M059J (cell line): ENCODE data around the gene MARCHF3. TPM values are rescaled to one million over a fixed set of nuclear protein-coding genes. Genes with fewer than 3 reads are reported as not detected.
"Not testable (repeated sequence)": the region's sequence is repeated elsewhere in the genome, so short reads cannot be mapped to it uniquely, and the experiment has no call there.

Experiments
- DNase-seq: peaks from one replicate; pipeline ENCODE4 v3.0.0-alpha.2; 2012; ENCODE audit warnings: low read depth
- total RNA-seq: library from RNA; depleted of rRNA; stranded (reverse); fragments of >200 nt; shearing (Covaris generic); gene quantifications from 2 replicates; pipeline ENCODE4 v1.2.3, GENCODE V29; 2014

The MARCHF3 gene
- total RNA-seq, 1 experiment from 2014 or later: 4.9 TPM

- no peak for DNase-seq
Observed at GRCh38 chr5:126954981-126955380, 75.4 kb downstream of the MARCHF3 start.

- DNase-seq: no peak
Observed at GRCh38 chr5:126953640-126954039, 76.7 kb downstream of the MARCHF3 start.

DNA sequence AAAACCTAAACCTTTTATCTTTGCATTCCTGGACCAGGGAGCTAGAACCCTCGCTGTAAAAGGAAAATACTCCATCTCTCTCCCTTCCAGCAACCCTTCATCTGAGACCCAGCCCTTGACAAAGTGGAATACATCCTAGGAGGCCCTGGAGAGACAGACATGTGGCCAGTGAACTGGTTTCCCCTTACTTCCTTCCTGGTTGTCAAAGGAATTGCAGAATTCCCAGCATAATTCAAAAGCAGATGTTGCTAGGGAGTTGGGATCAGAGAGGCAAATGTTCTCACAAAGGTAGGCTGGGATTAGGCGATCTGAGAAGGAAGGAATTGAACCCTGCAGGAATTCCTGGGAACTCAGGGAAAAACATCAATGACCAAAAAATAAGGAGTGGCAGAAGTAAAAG, 80.9 kb downstream of the MARCHF3 start:
- no peak for DNase-seq

GRCh38 chr5:126948453-126948852, 81.9 kb downstream of the MARCHF3 start:
- no peak for DNase-seq

GRCh38 chr5:126948011-126948355, 82.4 kb downstream of the MARCHF3 start:
- DNase-seq: no peak

DNA sequence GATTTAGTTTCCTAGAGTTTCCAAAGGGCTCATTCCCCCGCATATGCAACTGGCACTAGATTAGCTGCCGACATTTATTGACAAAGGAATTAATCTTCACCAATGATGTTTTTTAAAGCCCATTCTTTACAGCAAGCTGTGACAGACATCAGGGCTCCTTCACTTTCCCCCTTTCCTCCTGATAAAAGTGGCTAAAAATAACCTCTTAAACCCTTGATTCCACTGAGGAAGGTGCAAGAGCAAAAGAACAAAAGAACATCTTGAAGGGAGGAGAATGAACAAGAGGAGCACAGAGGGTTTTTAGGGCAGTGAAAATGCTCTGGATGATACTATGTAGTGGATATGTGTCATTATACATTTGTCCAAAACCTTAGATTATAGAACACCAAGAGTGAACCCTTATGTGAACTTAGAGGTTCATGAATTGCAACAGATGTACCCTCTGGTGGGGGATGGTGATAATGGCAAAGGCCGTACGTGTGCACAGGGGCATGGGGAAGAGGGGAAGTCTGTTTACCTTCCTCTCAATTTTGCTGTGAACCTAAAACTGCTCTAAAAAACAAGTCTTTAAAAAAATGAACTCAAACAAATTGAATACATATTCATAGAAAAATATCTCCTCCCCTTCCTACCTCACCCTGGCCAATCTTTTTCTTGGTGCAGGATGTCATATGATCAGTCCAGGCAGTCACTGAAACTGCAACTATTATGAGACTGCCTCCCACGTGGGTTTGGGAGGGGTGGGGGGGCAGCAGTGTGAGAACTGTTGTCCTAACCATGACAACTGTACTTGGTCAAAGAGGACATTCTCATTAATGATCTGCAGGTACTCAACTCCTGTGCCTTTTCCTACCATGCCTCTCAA, 83.0 kb downstream of the MARCHF3 start:
- DNase-seq: no peak

GRCh38 chr5:126942908-126943307, 87.5 kb downstream of the MARCHF3 start:
- DNase-seq: not testable (repeated sequence)

GRCh38 chr5:126941403-126941802, 89.0 kb downstream of the MARCHF3 start:
- DNase-seq: no peak

GRCh38 chr5:126939887-126940286, 90.5 kb downstream of the MARCHF3 start:
- peak; percentile 26 for DNase-seq

DNA sequence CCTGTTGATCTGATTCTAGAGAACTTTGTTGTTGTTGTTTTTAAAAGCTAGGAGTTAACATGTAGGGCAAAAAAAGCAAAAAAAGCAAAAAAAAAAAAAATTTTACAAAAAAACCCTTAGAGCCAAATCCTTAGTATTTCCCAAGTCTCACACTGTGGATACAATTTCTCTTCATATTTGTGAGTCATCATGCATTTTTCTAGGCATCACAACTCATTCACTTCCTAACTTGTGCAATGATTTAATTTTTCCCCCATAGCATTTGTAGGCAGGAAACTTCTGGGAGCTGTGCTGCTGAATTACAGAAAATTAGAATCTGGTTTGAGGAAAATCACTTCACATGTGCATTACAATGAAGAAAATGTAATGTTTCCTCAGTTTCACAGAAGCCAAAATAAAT, 91.9 kb downstream of the MARCHF3 start:
- DNase-seq: peak; percentile 48

GRCh38 chr5:126937771-126938170, 92.6 kb downstream of the MARCHF3 start:
- no peak for DNase-seq

- DNase-seq: no peak
Observed at GRCh38 chr5:126936775-126937418, 93.5 kb downstream of the MARCHF3 start.

DNA sequence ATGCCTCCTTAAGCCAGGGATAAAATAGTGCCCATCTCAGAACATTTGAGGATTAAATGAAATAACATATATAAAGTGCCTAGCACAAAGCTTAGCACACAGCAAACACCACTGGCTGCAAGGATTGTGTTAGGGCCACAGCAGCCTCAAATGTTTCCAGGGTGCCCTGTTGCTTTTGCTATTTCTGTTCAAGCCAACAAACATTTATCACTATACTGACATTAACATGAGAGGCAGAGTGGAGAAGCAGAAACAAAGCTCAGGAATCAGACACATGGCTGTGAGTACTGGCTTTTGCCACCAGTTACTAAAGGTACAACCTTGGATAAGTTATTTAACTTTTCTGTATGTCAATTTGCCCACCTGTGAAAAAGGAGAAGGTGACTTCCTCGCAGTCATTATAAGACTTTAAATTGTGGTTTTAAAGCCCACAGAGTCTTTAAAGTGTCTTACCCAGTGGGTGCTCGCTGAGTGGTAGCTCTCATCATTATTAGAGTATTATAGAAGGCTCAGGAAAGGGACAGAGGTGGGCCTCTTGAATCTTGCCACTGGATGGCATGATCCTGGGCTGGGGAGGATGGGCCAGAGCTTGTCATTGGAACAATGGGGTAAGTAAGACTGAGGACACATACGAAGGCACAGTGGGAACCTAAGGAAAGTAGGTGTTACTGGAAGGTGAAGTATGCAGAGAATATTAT, 98.2 kb downstream of the MARCHF3 start:
- DNase-seq: no peak

- DNase-seq: no peak
Observed at GRCh38 chr5:126928041-126928440, 102.3 kb downstream of the MARCHF3 start.

GRCh38 chr5:126927429-126927828, 102.9 kb downstream of the MARCHF3 start:
- DNase-seq: no peak

DNA sequence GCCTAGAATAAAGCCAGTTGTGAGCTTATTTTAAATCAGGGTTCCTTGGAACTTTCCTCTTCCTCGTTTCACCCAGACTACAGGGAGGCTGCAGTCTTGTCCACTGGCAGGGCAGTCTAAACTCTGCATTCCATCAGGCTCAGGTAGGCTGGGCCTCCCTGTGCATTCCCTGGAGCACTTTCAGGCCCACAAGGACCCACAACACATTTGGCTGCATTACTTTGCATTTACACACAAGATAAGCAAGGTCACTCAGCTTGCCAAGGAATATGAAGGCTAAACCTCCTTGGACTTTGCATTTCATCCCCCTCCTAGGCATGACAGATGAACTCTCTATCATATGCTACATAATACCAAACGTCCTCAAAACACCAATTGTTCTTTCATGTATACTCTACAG, 104.2 kb downstream of the MARCHF3 start:
- no peak for DNase-seq

- DNase-seq: no peak
Observed at GRCh38 chr5:126925482-126925881, 104.9 kb downstream of the MARCHF3 start.

- no peak for DNase-seq
Observed at GRCh38 chr5:126924331-126925033, 105.9 kb downstream of the MARCHF3 start.

DNA sequence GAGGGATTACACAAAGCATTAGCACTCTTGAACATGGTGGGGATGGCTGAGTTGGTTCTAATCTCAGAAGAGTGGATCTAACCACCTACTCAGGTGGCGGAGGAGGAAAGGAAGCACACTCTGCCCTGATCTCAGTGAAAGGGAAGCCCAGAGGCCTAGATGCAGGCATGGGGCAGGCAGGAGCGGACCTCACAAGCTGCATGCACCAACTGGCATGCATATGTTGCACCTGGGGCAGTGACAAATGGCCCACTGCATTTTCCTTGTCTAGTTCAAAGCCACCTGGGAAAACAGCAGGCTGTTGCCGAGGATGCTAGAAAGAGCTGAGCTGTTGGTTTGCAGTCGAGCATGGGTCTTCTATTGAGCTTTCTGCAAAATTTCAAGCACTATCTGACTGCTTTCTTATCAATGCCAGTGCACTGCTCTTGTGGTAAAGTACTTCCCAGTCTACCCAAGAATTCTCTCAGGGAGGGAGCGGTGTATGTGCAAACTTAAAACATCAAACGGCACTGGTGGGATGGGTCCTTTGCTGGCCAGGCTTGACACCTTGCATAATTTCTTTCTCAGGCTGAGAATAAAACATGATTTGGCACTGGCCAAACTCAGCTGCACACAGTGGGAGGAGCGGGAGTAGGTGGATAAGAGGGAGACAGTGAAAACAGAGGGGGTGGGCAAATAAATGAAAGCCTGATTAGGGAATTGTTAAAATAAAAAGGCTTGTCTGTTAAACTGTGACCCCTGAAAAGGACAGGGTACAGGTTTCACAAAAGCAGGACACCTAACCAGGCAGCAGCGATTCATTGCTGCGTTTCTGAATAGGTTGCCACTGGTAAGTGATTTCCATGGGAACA, 108.9 kb downstream of the MARCHF3 start:
- no peak for DNase-seq

DNA sequence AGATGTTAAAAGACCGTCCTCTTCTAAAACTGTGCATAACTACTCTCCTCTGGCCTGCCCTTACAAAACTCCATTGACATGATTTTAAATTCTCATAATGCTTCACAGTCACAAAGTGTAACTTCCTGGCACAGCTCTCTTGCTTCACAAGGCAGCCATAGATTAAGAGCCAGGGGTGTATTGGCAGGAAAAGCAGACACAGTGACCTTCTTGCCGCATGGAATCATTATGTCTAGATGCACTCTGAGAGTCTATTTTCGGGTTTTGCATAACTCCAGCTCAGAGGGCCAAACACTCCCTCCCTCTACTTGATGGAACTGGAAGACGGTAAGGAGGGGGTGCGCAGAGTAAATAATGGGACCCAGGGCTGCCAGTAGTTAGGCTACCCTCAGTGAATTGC, 110.1 kb downstream of the MARCHF3 start:
- DNase-seq: no peak

DNA sequence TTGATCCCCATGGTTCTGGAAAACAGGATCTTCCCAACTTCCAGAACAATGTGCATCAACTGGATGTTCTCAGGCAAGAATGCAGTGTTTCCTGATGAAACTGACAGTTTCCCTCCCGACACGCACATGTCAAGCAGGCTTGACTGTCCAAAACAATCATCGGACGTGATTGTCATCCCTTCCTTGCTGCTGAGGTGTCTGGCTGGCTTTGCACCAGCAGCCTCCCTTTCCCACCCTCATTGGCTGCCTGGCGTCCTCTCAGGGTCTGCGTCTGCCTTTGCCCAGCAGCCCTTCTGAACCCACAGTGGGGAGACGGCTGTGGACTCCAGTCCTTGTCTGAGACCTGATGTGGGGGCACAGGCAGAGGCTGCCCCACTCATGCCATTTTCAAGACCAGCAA, 110.8 kb downstream of the MARCHF3 start:
- no peak for DNase-seq
